ENCODE data around the gene PTPRM.

GRCh38 chr18:7638321-7638720, 71.2 kb downstream of the PTPRM start:
- TF ChIP-seq CTCF (IDR thresholded peaks at IDR 0.05 in 2 of 3, conservative IDR thresholded peaks at IDR 0.05 in 1 of 3; ENCODE audit: borderline replicate concordance in 1 of 3, insufficient read depth in 1 of 3, low read depth in 2 of 3, low read length in 2 of 3) (no peak), EZH2phosphoT487 (IDR thresholded peaks at IDR 0.05; ENCODE audit: borderline replicate concordance) (no peak)

All from HCT116 (cell line).